Measurements from ENCODE around the gene ZSCAN20. TPM values are rescaled to one million over a fixed set of nuclear protein-coding genes. Genes with fewer than 3 reads are reported as not detected.

ZSCAN20 gene
- total RNA-seq, 4 donors from 2014 or later: 2.7 to 7.0 (median 4.2) TPM

GRCh38 chr1:33537885-33538284 lies 65.4 kb downstream of the ZSCAN20 start:
- intact Hi-C loops (cut with DNase I; ENCODE audit: low total_unique reads) (no loop called here), in situ Hi-C loops (cut with MboI; ENCODE audit: low sequenced_read_pairs in 4 of 4) (no loop called here)
- Histone ChIP-seq H3K27ac (no peak overlapping the region), H3K9me3 (no peaks in the 10 kb centered on the region), H3K4me1 (no peaks in the 10 kb centered on the region), H3K4me3 (no peak overlapping the region), H3K36me3 (no peaks in the 10 kb centered on the region), H3K27me3 (no peaks in the 10 kb centered on the region)
- TF ChIP-seq POLR2A (IDR thresholded peaks at IDR 0.05) (no peak), CTCF (IDR thresholded peaks at IDR 0.05 in 4 of 5, conservative IDR thresholded peaks at IDR 0.05 in 1 of 5) (no peak)
- no peak for DNase-seq
- ATAC-seq: no peak

- ATAC-seq (no peak), DNase-seq (no peak)
- in situ Hi-C loops (cut with MboI; ENCODE audit: low sequenced_read_pairs in 4 of 4) (no loop called here), intact Hi-C loops (cut with DNase I; ENCODE audit: low total_unique reads) (no loop called here)
- Histone ChIP-seq H3K27ac (no peak overlapping the region), H3K4me1 (no peaks in the 10 kb centered on the region), H3K9me3 (no peaks in the 10 kb centered on the region), H3K27me3 (no peaks in the 10 kb centered on the region), H3K36me3 (no peaks in the 10 kb centered on the region), H3K4me3 (no peak overlapping the region)
- TF ChIP-seq CTCF (IDR thresholded peaks at IDR 0.05 in 4 of 5, conservative IDR thresholded peaks at IDR 0.05 in 1 of 5): no peak
- TF ChIP-seq POLR2A (IDR thresholded peaks at IDR 0.05): no peak
Measured at GRCh38 chr1:33541966-33542365, 69.5 kb downstream of the ZSCAN20 start.

Other genes starting within 250 kb of the ZSCAN20 start
- 10 to 100 TPM in 3 of 4 donors, 1 to 10 TPM in 1; 6.4 to 19.2 (median 17.7) TPM for gene ZNF362, start 216.2 kb upstream of the ZSCAN20 start, total RNA-seq
- not detected for gene A3GALT2, start 151.5 kb upstream of the ZSCAN20 start, total RNA-seq
- gene PHC2, start 41.5 kb upstream of the ZSCAN20 start, total RNA-seq: 100 to 1,000 TPM; 318 to 516 (median 364) TPM

Measured in gastrocnemius medialis (tissue), 4 donors.